GM18907 (cell line): ENCODE measurements around the gene FLOT1.

Experiments
- ATAC-seq: cut with Tn5 transposase; IDR thresholded peaks from one replicate; pipeline ENCODE4 v1.9.1; 2021; ENCODE audit warnings: mild to moderate bottlenecking, moderate library complexity; ENCODE audit not compliant: unreplicated experiment

The FLOT1 gene

GRCh38 chr6:30747902-30748769, 5.6 kb upstream of the FLOT1 start:
- ATAC-seq = no peak

GRCh38 chr6:30747300-30747687, 4.8 kb upstream of the FLOT1 start:
- ATAC-seq = no peak

GRCh38 chr6:30744054-30744805, 1.7 kb upstream of the FLOT1 start, which contains the start of gene IER3:
IER3 (minus strand) TSS chr6:30744547; CDS start chr6:30744518, 29 bp downstream.
- ATAC-seq = no peak

- peak; percentile 9 for ATAC-seq
Measured at GRCh38 chr6:30743099-30744053, 889 bp upstream of the FLOT1 start.

GRCh38 chr6:30741789-30742315, 635 bp downstream of the FLOT1 start:
- no peak for ATAC-seq

GRCh38 chr6:30741063-30741779, 1.3 kb downstream of the FLOT1 start:
- ATAC-seq = no peak

GRCh38 chr6:30740540-30740870, 2.0 kb downstream of the FLOT1 start:
- ATAC-seq = no peak

GRCh38 chr6:30738532-30738931, 4.0 kb downstream of the FLOT1 start:
- ATAC-seq = no peak

- no peak for ATAC-seq
Measured at GRCh38 chr6:30735668-30736314, 6.7 kb downstream of the FLOT1 start.

GRCh38 chr6:30732237-30732943, 10.1 kb downstream of the FLOT1 start:
- no peak for ATAC-seq

GRCh38 chr6:30730601-30731435, 11.7 kb downstream of the FLOT1 start:
- ATAC-seq = peak; percentile 56

- ATAC-seq = no peak
Measured at GRCh38 chr6:30727920-30728553, 14.4 kb downstream of the FLOT1 start.

- no peak for ATAC-seq
Measured at GRCh38 chr6:30726506-30727413, 15.7 kb downstream of the FLOT1 start.

GRCh38 chr6:30725713-30726505, 16.6 kb downstream of the FLOT1 start:
- ATAC-seq = no peak

GRCh38 chr6:30724906-30725667, 17.4 kb downstream of the FLOT1 start:
- no peak for ATAC-seq
